Esophagus (tissue), 2 donors: ENCODE data around the gene COL13A1. TPM values are rescaled to one million over a fixed set of nuclear protein-coding genes. Genes with fewer than 3 reads are reported as not detected.

Source experiments
- H3K27ac ChIP-seq, 2 donors: one replicate each; pipeline ENCODE4 v1.5.1; 2013; ENCODE audit warnings: low read depth in 2 of 2, mild to moderate bottlenecking in 2 of 2, inconsistent platforms in 1 of 2, low read length in 1 of 2, moderate library complexity in 1 of 2
- H3K27me3 ChIP-seq, 2 donors: one replicate each; pipeline ENCODE4 v1.6.1; 2013; ENCODE audit warnings: low read length in 2 of 2, control low read depth in 1 of 2, mild to moderate bottlenecking in 1 of 2; ENCODE audit not compliant: insufficient read depth in 2 of 2, control insufficient read depth in 1 of 2
- H3K36me3 ChIP-seq, 2 donors: one replicate each; pipeline ENCODE4 v1.6.1; 2013; ENCODE audit warnings: low read length in 1 of 2; ENCODE audit not compliant: control insufficient read depth in 2 of 2, insufficient read depth in 2 of 2
- H3K4me1 ChIP-seq, 2 donors: one replicate each; pipeline ENCODE4 v1.6.1; 2013; ENCODE audit warnings: low read length in 1 of 2; ENCODE audit not compliant: control insufficient read depth in 2 of 2, insufficient read depth in 2 of 2
- H3K4me3 ChIP-seq, 2 donors: one replicate each; pipeline ENCODE4 v1.5.1; 2013; ENCODE audit warnings: low read length in 2 of 2, mild to moderate bottlenecking in 2 of 2, low read depth in 1 of 2, moderate library complexity in 1 of 2
- H3K9me3 ChIP-seq, 2 donors: one replicate each; pipeline ENCODE4 v1.6.1; 2013; ENCODE audit warnings: mild to moderate bottlenecking in 2 of 2, low read depth in 1 of 2, low read length in 1 of 2, moderate library complexity in 1 of 2; ENCODE audit not compliant: control insufficient read depth in 2 of 2, insufficient read depth in 1 of 2
- WGBS, 2 donors: extraction: QIAGEN DNeasy Blood & Tissue Kit; methylation state at CpG; one replicate each; pipeline ENCODE4 v1.1.7; 2013; 5-methylcytosine and 5-hydroxymethylcytosine counted together
- polyA plus RNA-seq, 2 donors: library from polyadenylated mRNA; stranded (reverse); fragments of 200-250 nt; gene quantifications; one replicate each; pipeline ENCODE4 v1.2.3, GENCODE V29; 2013
- donor health status: healthy with polysubstance abuse.
- donor health status: Bipolar disorder and iron deficiency.

COL13A1 gene
- polyA plus RNA-seq = 1 to 10 TPM in 1 of 2 donors, under 1 TPM in 1; 0.95 to 2.0 TPM

DNA sequence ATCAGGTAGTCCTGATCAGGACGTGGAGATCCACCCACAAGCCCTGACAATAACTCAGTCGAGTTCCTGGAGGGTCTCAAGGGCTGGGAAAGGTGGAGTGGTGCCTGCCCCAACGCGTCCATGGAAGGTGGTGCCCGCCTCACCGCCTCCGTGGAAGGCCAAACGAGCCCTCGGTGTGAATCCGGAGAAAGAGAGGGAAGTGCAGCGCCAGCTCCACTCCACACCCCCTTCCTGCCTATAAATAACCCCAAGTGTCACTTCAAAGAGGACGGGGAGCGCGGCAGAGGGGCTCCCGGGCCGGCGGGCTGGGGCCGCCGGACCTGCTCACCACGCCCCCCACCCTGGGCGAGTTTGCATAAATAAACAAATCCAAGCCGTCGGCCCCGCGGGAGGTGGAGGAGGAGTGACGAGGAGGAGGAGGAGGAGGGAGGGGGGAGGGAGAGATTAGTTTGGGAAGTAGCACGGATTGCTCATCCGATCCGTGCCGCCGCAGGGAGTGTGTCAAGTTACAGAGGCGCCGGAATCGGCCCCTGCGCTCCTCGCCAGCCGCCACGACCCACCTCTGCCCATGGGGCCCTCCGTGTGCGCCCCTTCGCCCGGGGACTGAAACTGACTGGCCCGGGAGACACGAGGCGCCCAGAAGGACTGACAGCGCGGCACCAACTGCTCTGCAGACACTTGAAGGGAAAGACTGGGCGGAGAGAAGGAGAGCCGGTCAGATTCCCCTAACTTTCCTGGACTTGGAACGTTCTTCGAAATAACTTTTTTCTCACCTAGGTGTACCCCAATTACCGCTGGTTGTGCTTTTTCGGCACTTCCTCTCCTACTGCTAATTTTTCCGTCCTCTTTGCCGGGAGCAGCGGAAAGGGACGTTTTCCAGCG, at the start of gene COL13A1:
Gene COL13A1 (plus strand): TSS at position 473 of the 882 bp plus-strand sequence. CDS start 518 bp downstream, outside the sequence.
- Histone ChIP-seq H3K36me3 (no peaks in the 10 kb centered on the region), H3K9me3 (no peaks in the 10 kb centered on the region), H3K27ac (no peak within 1 kb of the TSS), H3K4me3 (peak within 1 kb of the TSS; percentile 40 to 43), H3K27me3 (peaks cover 0 to 3% of the 10 kb centered on the region in 2 donors), H3K4me1 (peaks cover 0 to 6% of the 10 kb centered on the region in 2 donors)
- WGBS, 2 donors = 1% methylated on average over 55 to 58 of the region's 58 CpGs

GRCh38 chr10:69752479-69752878, 49.2 kb upstream of the COL13A1 start:
- H3K4me1 ChIP-seq = peaks cover 0 to 4% of the 10 kb centered on the region in 2 donors
- H3K27me3 ChIP-seq = no peaks in the 10 kb centered on the region
- no peaks in the 10 kb centered on the region for H3K36me3 ChIP-seq
- 87 to 90% methylated on average over 7 of the region's 7 CpGs for WGBS, 2 donors
- H3K27ac ChIP-seq = no peak overlapping the region
- H3K9me3 ChIP-seq = no peaks in the 10 kb centered on the region
- H3K4me3 ChIP-seq = no peak overlapping the region

- Histone ChIP-seq H3K27ac (no peak overlapping the region), H3K9me3 (no peaks in the 10 kb centered on the region), H3K4me3 (no peak overlapping the region), H3K36me3 (no peaks in the 10 kb centered on the region), H3K4me1 (no peaks in the 10 kb centered on the region), H3K27me3 (no peaks in the 10 kb centered on the region)
- WGBS, 2 donors = 85 to 91% methylated on average over 1 of the region's 1 CpG
Measured at GRCh38 chr10:69756279-69756678, 45.4 kb upstream of the COL13A1 start.

DNA sequence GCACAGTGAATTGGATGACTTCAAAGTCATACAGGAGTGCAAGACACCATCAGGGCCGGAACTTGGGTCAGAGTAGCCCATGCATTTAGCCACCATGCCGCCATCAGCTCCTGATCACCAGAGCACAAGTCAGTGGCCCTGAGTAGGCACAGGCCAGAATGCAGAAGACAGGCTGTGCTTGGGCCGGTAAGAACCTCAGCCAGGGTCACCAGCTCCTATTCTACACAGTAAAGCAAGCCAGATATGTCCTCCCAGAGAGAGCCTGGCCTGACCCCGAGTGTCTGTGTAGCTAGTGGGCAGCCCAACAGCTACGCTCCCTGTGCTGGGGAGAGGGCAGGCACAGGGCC, 44.5 kb upstream of the COL13A1 start:
- no peak overlapping the region for H3K27ac ChIP-seq
- H3K27me3 ChIP-seq = no peaks in the 10 kb centered on the region
- 89 to 93% methylated on average over 5 of the region's 5 CpGs for WGBS, 2 donors
- no peak overlapping the region for H3K4me3 ChIP-seq
- H3K36me3 ChIP-seq = no peaks in the 10 kb centered on the region
- H3K4me1 ChIP-seq = no peaks in the 10 kb centered on the region
- H3K9me3 ChIP-seq = no peaks in the 10 kb centered on the region

- Histone ChIP-seq H3K27me3 (no peaks in the 10 kb centered on the region), H3K4me3 (no peak overlapping the region), H3K9me3 (no peaks in the 10 kb centered on the region), H3K27ac (no peak overlapping the region), H3K36me3 (no peaks in the 10 kb centered on the region), H3K4me1 (no peaks in the 10 kb centered on the region)
- 55 to 66% methylated on average over 10 of the region's 10 CpGs for WGBS, 2 donors
Measured at GRCh38 chr10:69757553-69758309, 44.0 kb upstream of the COL13A1 start.

DNA sequence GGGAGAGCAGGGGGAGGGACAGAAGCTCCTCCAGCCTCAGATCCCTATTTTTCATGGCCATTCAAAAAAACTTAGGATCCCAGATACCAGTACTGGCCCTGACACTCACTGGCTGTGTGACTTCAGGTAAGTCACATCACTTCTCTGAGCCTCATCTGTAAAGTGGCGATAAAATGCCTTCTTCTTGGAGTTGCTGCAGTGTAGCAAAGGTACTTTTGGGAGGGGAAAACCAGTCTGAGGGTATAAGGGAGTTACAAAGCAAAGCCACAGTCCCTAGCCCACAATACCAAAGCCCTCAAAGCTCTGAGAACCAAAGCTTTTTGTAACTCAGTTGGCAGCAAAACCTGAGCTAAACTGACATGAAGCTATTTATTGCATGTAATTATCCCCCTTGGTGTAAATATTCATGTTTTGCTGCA, 43.4 kb upstream of the COL13A1 start:
- H3K36me3 ChIP-seq = no peaks in the 10 kb centered on the region
- no peaks in the 10 kb centered on the region for H3K9me3 ChIP-seq
- H3K27ac ChIP-seq = no peak overlapping the region
- no peak overlapping the region for H3K4me3 ChIP-seq
- no peaks in the 10 kb centered on the region for H3K4me1 ChIP-seq
- WGBS, 2 donors = 76 to 95% methylated on average over 1 of the region's 1 CpG
- no peaks in the 10 kb centered on the region for H3K27me3 ChIP-seq

DNA sequence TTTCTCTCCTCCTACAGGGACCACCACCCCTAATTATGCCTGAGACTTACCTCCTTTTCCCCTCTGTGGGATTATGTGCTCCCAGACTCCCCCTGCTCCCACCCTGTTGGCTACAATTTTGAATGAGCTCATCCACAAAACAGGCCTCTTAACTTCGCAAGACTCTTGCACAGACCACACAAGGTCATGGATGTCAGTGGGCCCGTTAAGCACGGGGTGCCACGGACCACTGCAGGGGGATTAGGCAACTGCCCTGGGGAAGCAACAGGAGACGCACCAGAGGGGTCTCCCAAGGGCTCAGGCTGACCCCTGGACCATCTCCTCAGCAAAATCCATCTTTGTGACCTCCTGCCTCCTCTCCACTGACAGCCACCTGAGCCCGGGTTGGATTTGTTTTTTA, 42.1 kb upstream of the COL13A1 start:
- WGBS, 2 donors = 74 to 78% methylated on average over 6 of the region's 6 CpGs
- no peaks in the 10 kb centered on the region for H3K27me3 ChIP-seq
- H3K9me3 ChIP-seq = no peaks in the 10 kb centered on the region

DNA sequence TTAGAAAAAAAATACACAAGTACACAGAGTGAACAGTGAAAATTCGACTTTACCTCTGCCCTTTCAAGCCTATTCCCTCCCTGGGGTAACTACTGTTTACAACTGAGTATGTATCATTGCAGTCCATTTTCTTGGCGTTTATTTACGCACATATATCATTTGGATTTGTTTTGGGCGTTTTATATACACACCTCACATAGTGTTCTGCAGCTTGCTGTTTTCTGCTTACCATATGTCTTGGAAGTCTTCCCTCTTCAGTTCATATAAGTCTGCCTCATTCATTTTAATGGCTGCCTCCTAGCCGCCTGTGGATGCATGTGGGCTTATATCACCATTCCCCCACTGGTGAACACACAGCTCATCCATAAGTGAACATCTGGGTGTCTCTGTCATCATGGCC, 41.6 kb upstream of the COL13A1 start:
- no peak overlapping the region for H3K4me3 ChIP-seq
- no peaks in the 10 kb centered on the region for H3K36me3 ChIP-seq
- WGBS, 2 donors = 73 to 77% methylated on average over 5 of the region's 5 CpGs
- H3K4me1 ChIP-seq = no peaks in the 10 kb centered on the region
- no peaks in the 10 kb centered on the region for H3K27me3 ChIP-seq
- no peak overlapping the region for H3K27ac ChIP-seq
- H3K9me3 ChIP-seq = no peaks in the 10 kb centered on the region

More for the DNA sequence above, 42.1 kb upstream of the COL13A1 start:
- Histone ChIP-seq H3K27ac (no peak overlapping the region), H3K4me1 (no peaks in the 10 kb centered on the region), H3K4me3 (no peak overlapping the region), H3K36me3 (no peaks in the 10 kb centered on the region)

DNA sequence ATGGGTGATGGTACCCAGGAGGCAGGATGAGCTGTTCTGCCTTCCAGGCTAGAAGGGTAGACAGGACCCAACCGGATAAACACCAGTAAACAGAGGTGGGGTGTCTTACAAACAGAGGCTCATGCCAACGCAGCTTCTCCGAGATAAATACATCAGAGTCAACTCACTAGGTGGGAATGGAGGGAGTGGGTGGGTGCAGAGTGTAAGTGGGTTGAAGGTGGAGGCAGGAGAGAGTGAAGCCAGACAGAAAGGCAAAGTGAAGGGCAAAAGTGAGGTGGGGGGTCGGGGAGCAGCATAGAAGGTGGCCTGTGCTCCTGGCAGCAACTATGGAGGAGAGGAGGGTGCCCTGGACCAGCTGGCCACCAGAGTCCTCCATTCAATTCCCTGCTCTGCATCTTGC, 40.4 kb upstream of the COL13A1 start:
- Histone ChIP-seq H3K4me1 (peaks cover 0 to under 1% of the 10 kb centered on the region in 2 donors), H3K9me3 (no peaks in the 10 kb centered on the region), H3K27ac (no peak overlapping the region), H3K27me3 (no peaks in the 10 kb centered on the region), H3K36me3 (no peaks in the 10 kb centered on the region), H3K4me3 (no peak overlapping the region)
- 74 to 76% methylated on average over 4 of the region's 4 CpGs for WGBS, 2 donors
